ENCODE results near the gene BLOC1S4.
"Not testable (repeated sequence)": the region's sequence is repeated elsewhere in the genome, so short reads cannot be mapped to it uniquely, and the experiment has no call there.

DNA sequence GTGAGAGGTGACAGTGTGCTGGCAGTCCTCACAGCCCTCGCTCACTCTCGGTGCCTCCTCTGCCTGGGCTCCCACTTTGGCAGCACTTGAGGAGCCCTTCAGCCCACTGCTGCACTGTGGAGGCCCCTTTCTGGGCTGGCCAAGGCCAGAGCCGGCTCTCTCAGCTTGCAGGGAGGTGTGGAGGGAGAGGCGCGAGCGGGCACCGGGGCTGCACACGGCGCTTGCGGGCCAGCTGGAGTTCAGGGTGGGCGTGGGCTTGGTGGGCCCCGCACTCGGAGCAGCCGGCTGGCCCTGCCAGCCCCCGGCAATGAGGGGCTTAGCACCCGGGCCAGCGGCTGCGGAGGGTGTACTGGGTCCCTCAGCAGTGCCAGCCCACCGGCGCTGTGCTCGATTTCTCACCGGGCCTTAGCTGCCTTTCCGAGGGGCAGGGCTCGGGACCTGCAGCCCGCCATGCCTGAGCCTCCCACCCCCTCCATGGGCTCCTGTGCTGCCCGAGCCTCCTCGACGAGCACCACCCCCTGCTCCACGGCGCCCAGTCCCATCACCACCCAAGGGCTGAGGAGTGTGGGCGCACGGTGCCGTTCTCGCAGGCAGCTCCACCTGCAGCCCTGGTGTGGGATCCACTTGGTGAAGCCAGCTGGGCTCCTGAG, 43.3 kb upstream of the BLOC1S4 start:
- TF ChIP-seq SP1 (IDR thresholded peaks at IDR 0.05); FOXA1 (IDR thresholded peaks at IDR 0.05); SUZ12 (IDR thresholded peaks at IDR 0.05); BHLHE40 (IDR thresholded peaks at IDR 0.05; ENCODE audit: borderline replicate concordance); ARNT (IDR thresholded peaks at IDR 0.05); ZNF384 (IDR thresholded peaks at IDR 0.05); FOXK2 (IDR thresholded peaks at IDR 0.05): not testable (repeated sequence)
